ENCODE data around the gene CDSN.
"Not testable (repeated sequence)": the region's sequence is repeated elsewhere in the genome, so short reads cannot be mapped to it uniquely, and the experiment has no call there.

Gene CDSN

GRCh38 chr6:31068669-31069340, 51.4 kb downstream of the CDSN start:
- no peak for TF ChIP-seq ZFP3 (CRISPR knock-in tag; IDR thresholded peaks at IDR 0.05)
- TF ChIP-seq CSDC2 (CRISPR knock-in tag; IDR thresholded peaks at IDR 0.05), result no peak
- no peak for TF ChIP-seq TCF4 (CRISPR knock-in tag; IDR thresholded peaks at IDR 0.05; ENCODE audit: borderline replicate concordance)
- TF ChIP-seq RARB (CRISPR knock-in tag; IDR thresholded peaks at IDR 0.05), result no peak
- TF ChIP-seq SNAI2 (CRISPR knock-in tag; IDR thresholded peaks at IDR 0.05), result no peak
- TF ChIP-seq ZNF565 (CRISPR knock-in tag; conservative IDR thresholded peaks at IDR 0.05; ENCODE audit: low read depth), result no peak
- no peak for TF ChIP-seq ZNF70 (CRISPR knock-in tag; IDR thresholded peaks at IDR 0.05)
- TF ChIP-seq POU6F1 (CRISPR knock-in tag; IDR thresholded peaks at IDR 0.05; ENCODE audit: borderline replicate concordance, low read depth), result no peak
- no peak for TF ChIP-seq ZNF8 (CRISPR knock-in tag; IDR thresholded peaks at IDR 0.05)
- no peak for TF ChIP-seq ARNTL (CRISPR knock-in tag; IDR thresholded peaks at IDR 0.05; ENCODE audit: borderline replicate concordance, low read depth)
- TF ChIP-seq CREB5 (CRISPR knock-in tag; IDR thresholded peaks at IDR 0.05; ENCODE audit: low read depth), result no peak
- TF ChIP-seq OSR1 (CRISPR knock-in tag; IDR thresholded peaks at IDR 0.05), result no peak
- no peak for TF ChIP-seq ISL1 (CRISPR knock-in tag; IDR thresholded peaks at IDR 0.05)
- TF ChIP-seq, protein P1, sequence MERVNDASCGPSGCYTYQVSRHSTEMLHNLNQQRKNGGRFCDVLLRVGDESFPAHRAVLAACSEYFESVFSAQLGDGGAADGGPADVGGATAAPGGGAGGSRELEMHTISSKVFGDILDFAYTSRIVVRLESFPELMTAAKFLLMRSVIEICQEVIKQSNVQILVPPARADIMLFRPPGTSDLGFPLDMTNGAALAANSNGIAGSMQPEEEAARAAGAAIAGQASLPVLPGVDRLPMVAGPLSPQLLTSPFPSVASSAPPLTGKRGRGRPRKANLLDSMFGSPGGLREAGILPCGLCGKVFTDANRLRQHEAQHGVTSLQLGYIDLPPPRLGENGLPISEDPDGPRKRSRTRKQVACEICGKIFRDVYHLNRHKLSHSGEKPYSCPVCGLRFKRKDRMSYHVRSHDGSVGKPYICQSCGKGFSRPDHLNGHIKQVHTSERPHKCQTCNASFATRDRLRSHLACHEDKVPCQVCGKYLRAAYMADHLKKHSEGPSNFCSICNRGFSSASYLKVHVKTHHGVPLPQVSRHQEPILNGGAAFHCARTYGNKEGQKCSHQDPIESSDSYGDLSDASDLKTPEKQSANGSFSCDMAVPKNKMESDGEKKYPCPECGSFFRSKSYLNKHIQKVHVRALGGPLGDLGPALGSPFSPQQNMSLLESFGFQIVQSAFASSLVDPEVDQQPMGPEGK (CRISPR knock-in tag; IDR thresholded peaks at IDR 0.05; ENCODE audit: borderline replicate concordance), result no peak
- TF ChIP-seq ESRRG (CRISPR knock-in tag; IDR thresholded peaks at IDR 0.05), result no peak
- ATAC-seq, result peak; percentile 87

- not testable (repeated sequence) for ATAC-seq
Observed at GRCh38 chr6:31067891-31068668, 52.2 kb downstream of the CDSN start.

GRCh38 chr6:31067028-31067427, 53.2 kb downstream of the CDSN start:
- not testable (repeated sequence) for ATAC-seq

DNA sequence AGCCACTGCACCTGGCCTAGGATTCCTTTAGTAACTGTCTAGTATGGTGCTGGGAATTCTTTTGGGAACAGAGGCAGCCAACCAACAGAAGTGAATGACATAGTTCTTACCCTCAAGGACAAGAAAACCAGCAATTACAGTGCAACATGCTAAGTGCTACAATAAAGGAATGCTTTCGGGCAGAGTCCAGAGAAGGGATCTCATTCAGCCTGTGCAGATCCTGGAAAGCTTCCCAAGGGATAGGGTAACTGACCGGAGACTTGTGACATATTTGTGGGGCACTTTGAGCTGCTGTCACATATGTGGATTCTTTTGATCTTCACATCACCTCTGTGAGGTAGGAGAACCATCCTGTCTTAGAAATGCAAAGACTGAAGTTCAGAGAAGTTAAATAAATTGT, 54.7 kb downstream of the CDSN start:
- peak; percentile 66 for ATAC-seq
- no peak for TF ChIP-seq ZFP3 (CRISPR knock-in tag; IDR thresholded peaks at IDR 0.05)
- no peak for TF ChIP-seq TSHZ2 (CRISPR knock-in tag; IDR thresholded peaks at IDR 0.05)
- no peak for TF ChIP-seq RARB (CRISPR knock-in tag; IDR thresholded peaks at IDR 0.05)
- no peak for TF ChIP-seq SNAI2 (CRISPR knock-in tag; IDR thresholded peaks at IDR 0.05)
- no peak for TF ChIP-seq GLIS3 (CRISPR knock-in tag; IDR thresholded peaks at IDR 0.05)
- no peak for TF ChIP-seq ESRRG (CRISPR knock-in tag; IDR thresholded peaks at IDR 0.05)
- TF ChIP-seq ZC3H10 (CRISPR knock-in tag; IDR thresholded peaks at IDR 0.05), result no peak
- no peak for TF ChIP-seq ZFP30 (CRISPR knock-in tag; IDR thresholded peaks at IDR 0.05)
- no peak for TF ChIP-seq ZNF8 (CRISPR knock-in tag; IDR thresholded peaks at IDR 0.05)
- no peak for TF ChIP-seq POU6F1 (CRISPR knock-in tag; IDR thresholded peaks at IDR 0.05; ENCODE audit: borderline replicate concordance, low read depth)
- TF ChIP-seq OSR1 (CRISPR knock-in tag; IDR thresholded peaks at IDR 0.05), result no peak
- TF ChIP-seq ZNF70 (CRISPR knock-in tag; IDR thresholded peaks at IDR 0.05), result no peak
- TF ChIP-seq CSDC2 (CRISPR knock-in tag; IDR thresholded peaks at IDR 0.05), result no peak
- TF ChIP-seq TOX (CRISPR knock-in tag; IDR thresholded peaks at IDR 0.05; ENCODE audit: borderline replicate concordance), result no peak
